H1 (cell line): ENCODE data around the gene VPS13D. TPM values are rescaled to one million over a fixed set of nuclear protein-coding genes. Genes with fewer than 3 reads are reported as not detected.

ENCODE experiments used
- YY1 ChIP-seq: IDR thresholded peaks from 2 replicates; pipeline ENCODE4 v1.6.1; 2011; ENCODE audit warnings: low read depth, mild to moderate bottlenecking, low read length
- polyA plus RNA-seq, 7 experiments: library from polyadenylated mRNA; depleted of rRNA in 3 of 7; stranded (reverse) in 5 of 7; unstranded in 2 of 7; fragments of >200 nt in 5 of 7; fragments of 200-250 nt in 2 of 7; gene quantifications; 1 replicate in 5 of 7; 2 replicates in 1 of 7; 4 replicates in 1 of 7; pipeline versions ENCODE4 v1.2.1 to v1.2.3, GENCODE V29; 2011 to 2013; ENCODE audit warnings: missing spikeins in 2 of 7, mixed read lengths in 2 of 7
- total RNA-seq: library from RNA; stranded (reverse); fragmentation: NEBNext Ultra II Directional; extraction: Animal tissue kit (Norgen Biotek cat#: 25700); gene quantifications from 2 replicates; pipeline ENCODE4 v1.2.1, GENCODE V29; 2021

VPS13D gene
- total and polyA plus RNA-seq, 2 of the 8 experiments (the other 6 are each of a cell fraction or from before 2014, with no cell fraction given) = 10.9 to 31.2 TPM

GRCh38 chr1:12402159-12402673 lies 172.4 kb downstream of the VPS13D start (continued):
- TF ChIP-seq YY1 = no peak
